WTC11 (cell line): Measurements from ENCODE around the gene SLC18A2. TPM values are rescaled to one million over a fixed set of nuclear protein-coding genes. Genes with fewer than 3 reads are reported as not detected.

Experiments
- ATAC-seq: fragments of 200-7000 bp; cut with Tn5 transposase; 2 replicates; pipeline ENCODE4 v1.10.0; 2021; ENCODE audit warnings: mild to moderate bottlenecking, moderate library complexity
- CTCF ChIA-PET: fragments of 300-600 bp; sonication (Branson Sonifier 250); formaldehyde crosslinking; loops from one replicate; lab custom pipeline; 2021; ENCODE audit warnings: antibody characterized with exemption; lab: Charles Lee
- POLR2A ChIA-PET: fragments of 350-600 bp; sonication (Branson Sonifier 250); formaldehyde crosslinking; loops from one replicate; lab custom pipeline; 2021; ENCODE audit warnings: antibody characterized with exemption; lab: Charles Lee
- DNase-seq: peaks from one replicate; pipeline ENCODE4 v3.0.0; 2021; ENCODE audit warnings: low spot score
- H3K27ac Mint-ChIP-seq: 2 replicates; pipeline ENCODE4 v1.8.0; 2021; ENCODE audit warnings: mixed read lengths
- H3K27me3 Mint-ChIP-seq: 2 replicates; pipeline ENCODE4 v1.8.0; 2021; ENCODE audit warnings: low read depth, mild to moderate bottlenecking, moderate library complexity, mixed read lengths
- H3K36me3 Mint-ChIP-seq: 2 replicates; pipeline ENCODE4 v1.8.0; 2021; ENCODE audit warnings: mixed read lengths
- H3K4me1 Mint-ChIP-seq: 2 replicates; pipeline ENCODE4 v1.8.0; 2022; ENCODE audit warnings: mixed read lengths
- H3K4me3 Mint-ChIP-seq: 2 replicates; pipeline ENCODE4 v1.8.0; 2021; ENCODE audit warnings: mild to moderate bottlenecking, moderate library complexity, mixed read lengths
- H3K9me3 Mint-ChIP-seq: 2 replicates; pipeline ENCODE4 v1.8.0; 2021; ENCODE audit warnings: mixed read lengths
- ATF1 ChIP-seq: sonication (generic); formaldehyde crosslinking; IDR thresholded peaks from 2 replicates; pipeline ENCODE4 v1.8.1; 2023; ENCODE audit warnings: mild to moderate bottlenecking, moderate library complexity, missing genetic modification reagents
- CBFB ChIP-seq: sonication (generic); formaldehyde crosslinking; IDR thresholded peaks from 2 replicates; pipeline ENCODE4 v1.8.1; 2022; ENCODE audit warnings: mild to moderate bottlenecking, low read depth, missing genetic modification reagents
- ETV6 ChIP-seq: sonication (generic); formaldehyde crosslinking; IDR thresholded peaks from 2 replicates; pipeline ENCODE4 v1.8.1; 2022; ENCODE audit warnings: mild to moderate bottlenecking, missing genetic modification reagents
- FOXP1 ChIP-seq: sonication (generic); formaldehyde crosslinking; IDR thresholded peaks from 2 replicates; pipeline ENCODE4 v1.8.0; 2022; ENCODE audit warnings: missing genetic modification reagents, mild to moderate bottlenecking, moderate library complexity, borderline replicate concordance
- NFATC4 ChIP-seq: fragments of 250-450 bp; sonication (Bioruptor Pico); IDR thresholded peaks from 2 replicates; pipeline ENCODE4 v1.9.0; 2021; ENCODE audit warnings: mild to moderate bottlenecking
- NFE2L1 ChIP-seq: sonication (generic); formaldehyde crosslinking; IDR thresholded peaks from 2 replicates; pipeline ENCODE4 v1.8.1; 2023; ENCODE audit warnings: missing genetic modification reagents
- NFYB ChIP-seq: sonication (generic); formaldehyde crosslinking; conservative IDR thresholded peaks from 2 replicates; pipeline ENCODE4 v1.8.0; 2022; ENCODE audit warnings: low read depth, missing genetic modification reagents
- TP53 ChIP-seq: sonication (generic); formaldehyde crosslinking; IDR thresholded peaks from 2 replicates; pipeline ENCODE4 v1.8.1; 2023; ENCODE audit warnings: mild to moderate bottlenecking, missing genetic modification reagents
- ZNF121 ChIP-seq: sonication (generic); formaldehyde crosslinking; IDR thresholded peaks from 2 replicates; pipeline ENCODE4 v1.8.0; 2023; ENCODE audit warnings: missing genetic modification reagents
- total RNA-seq: library from RNA; stranded (reverse); gene quantifications from 3 replicates; pipeline ENCODE4 v1.2.3, GENCODE V29; 2021
- TF ChIP-seq, protein P1 (sequence below): sonication (generic); formaldehyde crosslinking; IDR thresholded peaks from 2 replicates; pipeline ENCODE4 v1.8.0; 2022; ENCODE audit warnings: missing genetic modification reagents
- TF ChIP-seq, protein P2 (sequence below): sonication (generic); formaldehyde crosslinking; IDR thresholded peaks from 2 replicates; pipeline ENCODE4 v1.8.1; 2023; ENCODE audit warnings: mild to moderate bottlenecking, missing genetic modification reagents
- TF ChIP-seq, protein P3 (sequence below): sonication (generic); formaldehyde crosslinking; IDR thresholded peaks from 2 replicates; pipeline ENCODE4 v1.8.0; 2023; ENCODE audit warnings: missing genetic modification reagents, mild to moderate bottlenecking, borderline replicate concordance
- TF ChIP-seq, protein P4 (sequence below): fragments of 250-450 bp; sonication (Bioruptor Pico); conservative IDR thresholded peaks from 2 replicates; pipeline ENCODE4 v1.9.0; 2021; ENCODE audit warnings: mild to moderate bottlenecking

SLC18A2 gene
- total RNA-seq, 1 experiment from 2014 or later, result 5.9 TPM

DNA sequence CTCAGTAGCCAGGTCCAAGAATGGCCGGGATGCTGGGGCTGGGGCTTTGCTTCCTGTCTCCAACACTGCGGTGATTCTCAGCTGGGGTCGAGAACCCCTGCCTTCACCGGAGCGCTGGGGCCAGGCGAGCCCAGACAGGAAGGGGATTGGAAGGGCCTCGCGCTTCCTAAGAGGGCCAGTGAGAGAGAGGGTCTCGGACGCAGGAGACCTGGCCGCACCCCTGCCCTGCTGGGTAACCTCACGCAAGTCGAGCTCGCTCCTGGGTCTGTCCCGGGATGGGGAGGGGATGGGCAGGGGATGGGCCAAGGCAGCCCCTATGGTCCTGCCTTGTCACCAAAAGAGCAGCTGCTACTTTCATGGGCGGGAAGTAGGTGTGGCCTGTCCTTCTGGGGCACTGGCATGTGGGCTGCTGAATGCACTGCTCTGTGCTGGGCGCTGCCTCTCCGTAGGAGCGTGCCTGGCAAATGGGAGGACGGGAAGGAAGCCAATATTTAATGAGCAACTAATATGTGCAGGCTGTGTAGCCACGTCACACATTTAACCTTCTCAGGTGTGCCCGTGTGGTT is 23.6 kb upstream of the SLC18A2 start:
- Mint-ChIP-seq H3K4me1 (peaks cover 17% of the 10 kb centered on the region), H3K4me3 (peak overlapping the region; percentile 76), H3K36me3 (0 out of 2 replicates have a peak, but pooled peaks cover 2% of the 10 kb centered on the region), H3K9me3 (peaks cover 13% of the 10 kb centered on the region), H3K27ac (no peak overlapping the region), H3K27me3 (peaks cover 66% of the 10 kb centered on the region)
- POLR2A ChIA-PET, result interaction anchor here (1.1 to 1.2 kb wide), 2 partner anchors 103 to 231 kb away, joined by 3 read pairs; no protein-coding TSS in a partner anchor
- ATAC-seq, result peak; percentile 70
- CTCF ChIA-PET, result interaction anchor here (0.6 to 4.1 kb wide), 84 partner anchors 10 to 1042 kb away, joined by 3 to 119 read pairs (median 5); partner anchors contain the start of genes KCNK18, SHTN1 and SLC18A2
- peak; percentile 39 for DNase-seq
- TF ChIP-seq NFE2L1 (CRISPR knock-in tag) (no peak), TP53 (0 out of 2 replicates have a peak, but pooled peaks have one; percentile 5), FOXP1 (CRISPR knock-in tag) (peak; percentile 10; the same call in 1 of the 2 replicates), ATF1 (CRISPR knock-in tag) (no peak), CBFB (CRISPR knock-in tag) (0 out of 2 replicates have a peak, but pooled peaks have one; percentile 23), NFATC4 (CRISPR knock-in tag) (no peak), ZNF121 (no peak)
- TF ChIP-seq, protein P1, sequence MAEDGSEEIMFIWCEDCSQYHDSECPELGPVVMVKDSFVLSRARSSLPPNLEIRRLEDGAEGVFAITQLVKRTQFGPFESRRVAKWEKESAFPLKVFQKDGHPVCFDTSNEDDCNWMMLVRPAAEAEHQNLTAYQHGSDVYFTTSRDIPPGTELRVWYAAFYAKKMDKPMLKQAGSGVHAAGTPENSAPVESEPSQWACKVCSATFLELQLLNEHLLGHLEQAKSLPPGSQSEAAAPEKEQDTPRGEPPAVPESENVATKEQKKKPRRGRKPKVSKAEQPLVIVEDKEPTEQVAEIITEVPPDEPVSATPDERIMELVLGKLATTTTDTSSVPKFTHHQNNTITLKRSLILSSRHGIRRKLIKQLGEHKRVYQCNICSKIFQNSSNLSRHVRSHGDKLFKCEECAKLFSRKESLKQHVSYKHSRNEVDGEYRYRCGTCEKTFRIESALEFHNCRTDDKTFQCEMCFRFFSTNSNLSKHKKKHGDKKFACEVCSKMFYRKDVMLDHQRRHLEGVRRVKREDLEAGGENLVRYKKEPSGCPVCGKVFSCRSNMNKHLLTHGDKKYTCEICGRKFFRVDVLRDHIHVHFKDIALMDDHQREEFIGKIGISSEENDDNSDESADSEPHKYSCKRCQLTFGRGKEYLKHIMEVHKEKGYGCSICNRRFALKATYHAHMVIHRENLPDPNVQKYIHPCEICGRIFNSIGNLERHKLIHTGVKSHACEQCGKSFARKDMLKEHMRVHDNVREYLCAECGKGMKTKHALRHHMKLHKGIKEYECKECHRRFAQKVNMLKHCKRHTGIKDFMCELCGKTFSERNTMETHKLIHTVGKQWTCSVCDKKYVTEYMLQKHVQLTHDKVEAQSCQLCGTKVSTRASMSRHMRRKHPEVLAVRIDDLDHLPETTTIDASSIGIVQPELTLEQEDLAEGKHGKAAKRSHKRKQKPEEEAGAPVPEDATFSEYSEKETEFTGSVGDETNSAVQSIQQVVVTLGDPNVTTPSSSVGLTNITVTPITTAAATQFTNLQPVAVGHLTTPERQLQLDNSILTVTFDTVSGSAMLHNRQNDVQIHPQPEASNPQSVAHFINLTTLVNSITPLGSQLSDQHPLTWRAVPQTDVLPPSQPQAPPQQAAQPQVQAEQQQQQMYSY, result peak; percentile 20; the same call in 1 of the 2 replicates
- TF ChIP-seq, protein P2, sequence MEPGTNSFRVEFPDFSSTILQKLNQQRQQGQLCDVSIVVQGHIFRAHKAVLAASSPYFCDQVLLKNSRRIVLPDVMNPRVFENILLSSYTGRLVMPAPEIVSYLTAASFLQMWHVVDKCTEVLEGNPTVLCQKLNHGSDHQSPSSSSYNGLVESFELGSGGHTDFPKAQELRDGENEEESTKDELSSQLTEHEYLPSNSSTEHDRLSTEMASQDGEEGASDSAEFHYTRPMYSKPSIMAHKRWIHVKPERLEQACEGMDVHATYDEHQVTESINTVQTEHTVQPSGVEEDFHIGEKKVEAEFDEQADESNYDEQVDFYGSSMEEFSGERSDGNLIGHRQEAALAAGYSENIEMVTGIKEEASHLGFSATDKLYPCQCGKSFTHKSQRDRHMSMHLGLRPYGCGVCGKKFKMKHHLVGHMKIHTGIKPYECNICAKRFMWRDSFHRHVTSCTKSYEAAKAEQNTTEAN (CRISPR knock-in tag), result no peak
- TF ChIP-seq, protein P3, sequence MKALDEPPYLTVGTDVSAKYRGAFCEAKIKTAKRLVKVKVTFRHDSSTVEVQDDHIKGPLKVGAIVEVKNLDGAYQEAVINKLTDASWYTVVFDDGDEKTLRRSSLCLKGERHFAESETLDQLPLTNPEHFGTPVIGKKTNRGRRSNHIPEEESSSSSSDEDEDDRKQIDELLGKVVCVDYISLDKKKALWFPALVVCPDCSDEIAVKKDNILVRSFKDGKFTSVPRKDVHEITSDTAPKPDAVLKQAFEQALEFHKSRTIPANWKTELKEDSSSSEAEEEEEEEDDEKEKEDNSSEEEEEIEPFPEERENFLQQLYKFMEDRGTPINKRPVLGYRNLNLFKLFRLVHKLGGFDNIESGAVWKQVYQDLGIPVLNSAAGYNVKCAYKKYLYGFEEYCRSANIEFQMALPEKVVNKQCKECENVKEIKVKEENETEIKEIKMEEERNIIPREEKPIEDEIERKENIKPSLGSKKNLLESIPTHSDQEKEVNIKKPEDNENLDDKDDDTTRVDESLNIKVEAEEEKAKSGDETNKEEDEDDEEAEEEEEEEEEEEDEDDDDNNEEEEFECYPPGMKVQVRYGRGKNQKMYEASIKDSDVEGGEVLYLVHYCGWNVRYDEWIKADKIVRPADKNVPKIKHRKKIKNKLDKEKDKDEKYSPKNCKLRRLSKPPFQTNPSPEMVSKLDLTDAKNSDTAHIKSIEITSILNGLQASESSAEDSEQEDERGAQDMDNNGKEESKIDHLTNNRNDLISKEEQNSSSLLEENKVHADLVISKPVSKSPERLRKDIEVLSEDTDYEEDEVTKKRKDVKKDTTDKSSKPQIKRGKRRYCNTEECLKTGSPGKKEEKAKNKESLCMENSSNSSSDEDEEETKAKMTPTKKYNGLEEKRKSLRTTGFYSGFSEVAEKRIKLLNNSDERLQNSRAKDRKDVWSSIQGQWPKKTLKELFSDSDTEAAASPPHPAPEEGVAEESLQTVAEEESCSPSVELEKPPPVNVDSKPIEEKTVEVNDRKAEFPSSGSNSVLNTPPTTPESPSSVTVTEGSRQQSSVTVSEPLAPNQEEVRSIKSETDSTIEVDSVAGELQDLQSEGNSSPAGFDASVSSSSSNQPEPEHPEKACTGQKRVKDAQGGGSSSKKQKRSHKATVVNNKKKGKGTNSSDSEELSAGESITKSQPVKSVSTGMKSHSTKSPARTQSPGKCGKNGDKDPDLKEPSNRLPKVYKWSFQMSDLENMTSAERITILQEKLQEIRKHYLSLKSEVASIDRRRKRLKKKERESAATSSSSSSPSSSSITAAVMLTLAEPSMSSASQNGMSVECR (CRISPR knock-in tag), result peak; percentile 20; the same call in 1 of the 2 replicates

DNA sequence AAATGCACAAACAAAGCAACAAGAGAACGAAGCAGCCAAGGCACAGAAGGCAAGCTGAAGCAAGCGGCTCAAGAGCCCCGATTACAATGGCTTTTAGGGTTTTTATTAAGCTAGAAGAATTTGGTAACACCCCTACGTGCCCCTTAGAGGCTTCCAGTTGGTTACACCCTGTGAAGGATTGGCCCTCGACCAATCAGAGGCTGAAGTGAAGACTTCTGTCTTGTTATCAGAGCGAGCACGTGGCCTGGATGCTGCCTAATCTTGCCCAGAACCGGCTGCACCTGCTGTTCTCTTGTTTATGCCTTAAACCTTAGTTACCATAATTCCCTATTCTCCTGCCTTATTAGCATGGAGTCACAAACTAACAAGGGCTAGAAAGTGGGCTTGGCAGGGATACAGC is 22.3 kb upstream of the SLC18A2 start:
- CTCF ChIA-PET, result interaction anchor here (3.1 to 4.1 kb wide), 4 partner anchors 8 to 232 kb away, joined by 49 to 119 read pairs (median 76); no protein-coding TSS in a partner anchor
- TF ChIP-seq NFYB, result peak; percentile 41; the same call in 1 of the 2 replicates
- TF ChIP-seq, protein P4, sequence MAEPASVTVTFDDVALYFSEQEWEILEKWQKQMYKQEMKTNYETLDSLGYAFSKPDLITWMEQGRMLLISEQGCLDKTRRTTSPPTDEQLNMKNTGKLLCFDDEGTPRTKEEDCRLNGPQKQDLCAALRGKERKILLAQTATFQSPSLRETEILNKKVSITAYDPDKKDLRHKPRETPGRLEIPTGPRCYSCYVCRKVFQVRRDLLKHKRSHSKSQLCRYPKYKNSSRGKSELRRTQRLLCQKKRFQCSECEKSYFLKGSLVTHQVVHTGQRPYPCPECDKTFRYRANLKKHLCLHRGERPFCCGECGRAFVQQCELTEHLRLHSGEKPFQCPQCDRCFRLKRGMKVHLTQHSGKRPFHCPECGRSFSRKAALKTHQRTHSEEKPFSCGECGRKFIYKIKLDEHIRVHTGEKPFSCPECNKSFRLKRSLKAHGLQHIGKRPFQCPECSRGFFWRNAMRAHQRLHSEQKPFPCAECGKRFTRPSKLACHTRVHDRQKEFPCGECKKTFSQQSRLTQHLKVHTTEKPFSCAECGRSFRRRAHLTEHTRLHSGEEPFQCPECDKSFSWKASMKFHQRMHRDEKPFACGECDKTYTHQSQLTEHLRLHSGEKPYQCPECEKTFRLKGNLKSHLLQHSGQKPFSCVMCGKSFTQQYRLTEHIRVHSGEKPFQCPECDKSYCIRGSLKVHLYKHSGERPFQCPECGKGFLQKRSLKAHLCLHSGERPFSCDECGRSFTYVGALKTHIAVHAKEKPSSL, result no peak
- no peak for TF ChIP-seq ETV6 (CRISPR knock-in tag)
- Mint-ChIP-seq H3K27ac (no peak overlapping the region), H3K9me3 (no peaks in the 10 kb centered on the region), H3K4me1 (peaks cover 22% of the 10 kb centered on the region), H3K4me3 (no peak overlapping the region), H3K27me3 (peaks cover 53% of the 10 kb centered on the region), H3K36me3 (no peaks in the 10 kb centered on the region)
- no peak for ATAC-seq
- POLR2A ChIA-PET, result no interaction called here
- no peak for DNase-seq
